Fibroblast of the conjunctiva (primary cell): ENCODE data around the gene GRK4.

Source experiments
- DNase-seq: peaks from one replicate; pipeline ENCODE4 v3.0.0-alpha.2; 2010; ENCODE audit warnings: low read depth

The GRK4 gene

DNA sequence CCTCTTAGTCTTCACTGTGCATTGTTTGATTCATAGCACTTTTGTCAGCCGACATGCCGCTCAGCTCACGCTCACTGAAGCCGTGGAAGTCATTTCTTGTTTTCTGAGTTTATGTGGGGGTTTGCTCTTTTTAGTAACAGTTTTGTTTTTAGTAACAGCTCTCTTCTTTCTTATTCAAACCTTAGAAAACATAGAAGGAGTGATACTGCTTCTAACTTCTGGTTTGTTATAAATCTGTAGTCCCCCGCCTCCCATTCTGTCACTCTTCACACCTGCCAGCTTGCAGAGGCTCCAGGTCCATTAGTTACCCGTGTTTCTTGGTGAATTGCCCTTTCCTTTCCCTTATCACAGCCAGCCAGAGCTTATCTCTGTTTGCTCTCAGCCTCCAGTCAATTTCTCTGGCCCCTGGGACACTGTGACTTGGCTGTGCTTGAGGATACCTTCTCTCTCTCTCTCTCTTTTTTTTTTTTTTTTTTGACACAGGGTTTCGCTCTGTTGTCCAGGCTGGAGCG is 50.5 kb downstream of the GRK4 start:
- DNase-seq, result no peak

GRCh38 chr4:3016961-3017360 is 53.6 kb downstream of the GRK4 start:
- no peak for DNase-seq

GRCh38 chr4:3017504-3017903 is 54.1 kb downstream of the GRK4 start:
- no peak for DNase-seq

- no peak for DNase-seq
Observed at GRCh38 chr4:3019145-3019846, 55.9 kb downstream of the GRK4 start.

DNA sequence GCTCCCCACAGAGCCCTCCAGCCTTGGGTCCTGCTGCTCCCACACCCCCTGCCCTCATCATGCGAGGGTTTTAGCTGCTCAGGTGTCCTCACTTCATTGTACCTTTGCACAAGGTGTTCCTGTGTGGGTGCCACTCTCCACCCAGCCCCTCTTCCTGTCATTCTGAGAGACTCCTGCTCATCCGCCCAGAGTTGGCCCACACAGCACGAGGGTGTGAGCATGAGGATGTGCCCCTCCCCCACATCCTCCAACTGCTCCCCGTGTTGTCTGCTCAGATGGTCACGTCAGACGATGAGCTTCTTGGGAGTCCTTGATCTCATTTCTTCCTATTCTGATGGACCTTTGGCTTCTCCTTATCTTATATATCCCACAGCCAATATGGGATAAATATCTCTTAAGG is 57.8 kb downstream of the GRK4 start:
- no peak for DNase-seq

DNA sequence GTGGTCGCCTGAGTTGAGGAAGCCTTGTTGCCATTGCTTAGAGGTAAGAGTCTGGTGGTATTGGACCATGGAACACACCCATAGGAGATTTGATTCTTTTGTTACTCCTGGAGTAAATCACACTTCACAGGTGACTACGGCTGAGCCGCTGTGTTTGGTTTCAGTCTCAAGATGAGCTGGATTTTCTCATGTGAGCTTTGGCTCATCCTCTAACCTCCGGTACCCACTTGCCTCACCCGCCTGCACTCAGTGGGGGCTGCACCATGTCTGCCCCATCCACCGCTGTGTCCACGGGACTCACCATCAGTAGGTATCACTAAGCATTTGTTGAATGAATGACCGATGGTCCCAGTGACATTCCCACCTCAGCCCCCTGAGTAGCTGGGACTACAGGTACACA is 58.3 kb downstream of the GRK4 start:
- no peak for DNase-seq

GRCh38 chr4:3022112-3022511 is 58.7 kb downstream of the GRK4 start:
- DNase-seq, result no peak

- DNase-seq, result no peak
Observed at GRCh38 chr4:3022651-3023050, 59.3 kb downstream of the GRK4 start.

DNA sequence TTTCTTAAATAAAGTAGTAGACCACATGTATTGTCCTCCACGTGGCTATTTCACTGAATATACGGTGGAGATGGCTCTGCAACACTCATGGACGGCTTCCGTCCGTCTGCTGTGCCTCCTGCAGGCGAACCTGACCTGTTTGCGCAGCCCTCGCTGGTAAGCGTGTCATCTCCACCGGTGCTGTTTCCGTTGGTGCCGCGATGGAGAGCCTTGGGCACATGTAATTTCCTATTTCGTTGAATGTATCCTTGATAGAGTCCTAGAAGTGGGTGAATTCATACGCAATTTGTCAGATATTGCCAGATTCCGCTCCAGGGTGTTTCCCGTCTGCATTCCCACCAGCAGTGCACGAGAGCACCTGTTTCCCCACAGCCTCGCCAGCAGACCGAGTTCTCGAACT is 62.5 kb downstream of the GRK4 start:
- no peak for DNase-seq

GRCh38 chr4:3026540-3026939 is 63.2 kb downstream of the GRK4 start:
- DNase-seq, result no peak

- no peak for DNase-seq
Observed at GRCh38 chr4:3029464-3029863, 66.1 kb downstream of the GRK4 start.

- DNase-seq, result no peak
Observed at GRCh38 chr4:3030566-3031356, 67.4 kb downstream of the GRK4 start.

DNA sequence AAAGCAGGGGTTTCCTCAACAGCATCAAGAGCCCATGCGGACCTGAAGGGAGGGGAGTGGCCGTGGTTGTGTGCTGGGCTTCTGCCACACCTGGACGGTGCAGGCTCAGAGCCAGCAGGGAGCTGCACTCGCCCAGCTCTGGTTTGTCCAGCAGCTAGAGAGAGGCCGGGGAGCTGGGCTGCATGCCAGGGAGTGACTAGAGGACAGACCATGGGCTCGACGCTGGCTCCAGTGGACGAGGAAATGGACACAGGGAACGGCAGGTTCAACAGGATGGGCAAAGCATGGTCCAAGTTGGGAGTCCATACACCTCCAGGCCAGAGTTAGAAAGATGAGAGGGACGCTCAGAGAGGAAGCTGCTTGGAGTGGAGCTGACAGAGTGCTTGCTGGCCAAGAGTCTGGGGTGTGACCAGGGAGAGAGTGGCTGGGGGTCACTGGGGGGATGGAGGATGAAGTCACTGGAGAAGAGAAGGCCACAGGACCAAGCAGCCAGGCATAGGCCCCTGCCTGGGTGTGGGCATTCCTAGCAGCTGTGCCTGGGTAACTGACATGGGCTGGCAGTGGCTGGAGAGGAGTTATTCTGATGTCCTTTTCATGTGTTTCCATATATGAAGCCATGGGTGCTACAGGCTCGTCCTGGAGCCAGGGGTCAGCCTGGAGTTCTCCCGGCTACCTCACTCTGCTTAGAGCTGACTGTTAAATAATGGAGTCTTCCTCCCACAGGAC is 68.1 kb downstream of the GRK4 start:
- DNase-seq, result no peak

DNA sequence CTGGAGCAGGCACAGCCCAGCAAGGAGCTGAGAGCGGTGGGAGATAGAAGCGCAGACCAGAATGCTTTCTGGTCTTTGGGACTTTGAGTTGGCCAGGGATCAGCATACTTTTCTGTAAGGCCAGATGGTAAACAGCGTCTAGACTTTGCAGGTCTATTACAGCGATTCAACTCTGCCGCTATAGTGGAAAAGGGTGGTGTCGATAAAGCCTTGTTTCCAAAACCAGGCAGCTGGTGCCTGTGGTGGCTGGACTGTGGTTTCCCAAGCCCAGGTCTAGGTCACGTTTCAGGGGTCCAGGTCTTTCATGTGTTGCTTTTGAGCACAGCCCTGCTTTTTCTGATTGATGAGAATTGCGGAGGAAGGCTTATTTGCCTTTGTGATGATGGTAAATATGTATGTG is 70.9 kb downstream of the GRK4 start:
- no peak for DNase-seq

- no peak for DNase-seq
Observed at GRCh38 chr4:3035249-3035648, 71.9 kb downstream of the GRK4 start.

DNA sequence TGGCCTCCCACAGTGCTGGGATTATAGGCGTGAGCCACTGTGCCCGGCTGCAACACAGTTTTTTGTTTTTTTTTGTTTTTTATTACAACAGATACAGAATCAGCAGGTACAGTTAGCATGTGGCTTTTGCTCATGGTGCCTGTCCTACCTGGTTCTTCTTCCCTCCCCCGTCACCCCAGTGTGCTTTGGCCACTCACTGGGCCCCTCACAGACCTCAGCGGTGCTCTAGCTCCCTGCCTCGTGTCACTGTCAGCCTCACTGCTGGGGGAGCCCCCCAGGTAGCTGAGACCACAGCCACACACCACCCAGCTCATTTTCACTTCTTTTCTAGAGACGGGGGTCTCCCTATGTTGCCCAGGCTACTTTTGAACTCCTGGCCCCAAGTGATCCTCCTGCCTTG is 72.3 kb downstream of the GRK4 start:
- no peak for DNase-seq

DNA sequence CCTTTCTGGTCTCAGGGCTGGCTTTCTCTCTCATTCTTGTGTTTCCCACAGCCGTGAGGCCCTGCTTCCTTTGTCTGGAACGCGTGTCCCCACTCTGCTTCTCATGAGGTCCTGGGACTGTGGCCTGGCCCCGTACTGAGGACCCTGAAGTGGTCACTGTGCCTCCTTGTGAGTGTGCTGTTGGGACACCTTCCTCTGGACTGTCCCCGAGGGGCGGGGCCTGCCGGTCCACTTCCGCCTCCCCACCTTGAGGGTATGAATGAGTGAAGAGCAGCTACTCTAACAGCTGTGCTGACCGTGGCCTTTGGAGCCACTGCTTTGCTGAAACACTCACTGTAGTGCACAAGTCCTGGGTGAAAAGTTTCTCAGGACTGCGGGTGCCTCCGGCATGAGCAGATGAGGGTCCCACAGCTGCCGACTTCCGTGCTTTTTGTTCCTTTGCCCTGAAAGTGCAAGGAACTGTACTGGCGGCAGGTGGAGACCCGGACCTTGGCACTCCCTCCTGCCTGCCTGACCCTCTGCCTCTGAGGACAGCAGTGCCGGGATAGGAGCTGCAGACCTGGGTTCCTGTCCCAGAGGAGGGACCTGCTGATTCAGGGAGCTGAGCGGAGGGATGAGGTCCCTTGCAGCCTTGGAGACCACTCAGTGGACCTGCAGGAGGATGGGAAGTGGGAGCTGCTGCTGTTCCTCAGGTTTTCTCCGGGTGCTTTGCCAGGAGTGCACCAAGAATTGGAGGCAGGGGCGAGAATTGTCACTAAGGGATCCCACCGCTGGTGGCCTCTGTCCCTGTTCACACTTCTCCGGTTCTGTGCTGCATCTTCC is 73.0 kb downstream of the GRK4 start:
- no peak for DNase-seq

DNA sequence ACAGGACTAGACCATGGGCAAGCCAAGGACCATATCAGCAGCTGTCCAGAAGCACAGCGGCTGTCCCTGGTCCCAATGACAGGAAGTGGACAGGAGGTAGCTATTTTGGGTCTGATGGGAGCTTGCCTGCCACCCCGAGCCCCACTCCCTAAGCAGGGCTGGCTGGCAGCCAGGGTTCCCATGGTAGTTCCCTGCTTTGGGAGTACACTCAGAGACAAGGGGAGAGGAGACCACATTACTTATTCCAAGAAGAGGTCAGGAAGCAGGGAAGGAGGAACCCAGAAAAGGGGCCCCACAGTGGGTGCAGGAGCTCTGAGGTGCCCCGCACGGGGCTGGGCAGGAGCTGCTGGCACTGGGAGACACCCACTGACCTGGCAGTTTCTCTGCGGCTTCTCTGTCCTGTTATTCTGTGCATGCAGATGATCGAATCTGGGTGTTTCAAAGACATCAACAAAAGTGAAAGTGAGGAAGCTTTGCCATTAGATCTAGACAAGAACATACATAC is 74.6 kb downstream of the GRK4 start:
- no peak for DNase-seq

DNA sequence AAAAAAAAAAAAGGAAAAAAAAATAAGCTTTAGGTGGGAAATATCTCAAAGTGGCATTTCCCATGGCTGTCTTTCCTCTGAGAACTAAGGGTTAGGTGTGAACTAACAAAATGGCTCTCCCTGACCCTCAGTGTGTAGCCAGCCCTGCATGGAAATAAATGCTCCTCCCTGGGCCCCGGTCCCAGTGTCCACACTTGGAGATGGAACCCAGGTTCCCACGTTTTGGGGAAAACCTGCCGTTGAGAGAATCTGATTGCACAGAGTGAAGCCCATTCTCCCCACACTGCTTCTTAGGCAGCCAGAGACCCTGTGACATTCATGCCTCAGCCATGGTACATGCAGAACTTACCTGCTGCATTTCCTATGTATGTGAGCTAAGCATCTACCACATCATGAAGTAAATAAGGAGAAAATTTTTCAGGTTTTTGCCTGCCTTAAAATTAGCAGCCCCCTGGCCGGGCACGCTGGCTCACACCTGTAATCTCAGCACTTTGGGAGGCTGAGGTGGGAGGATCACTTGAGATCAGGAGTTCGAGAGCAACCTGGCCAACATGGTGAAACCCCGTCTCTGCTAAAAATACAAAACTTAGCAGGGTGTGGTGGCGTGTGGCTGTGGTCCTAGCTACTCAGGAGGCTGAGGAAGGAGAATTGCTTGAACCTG is 76.5 kb downstream of the GRK4 start:
- no peak for DNase-seq

GRCh38 chr4:3040452-3041191 is 77.3 kb downstream of the GRK4 start:
- no peak for DNase-seq
